HepG2 (cell line): ENCODE data around the gene TMED6. TPM values are rescaled to one million over a fixed set of nuclear protein-coding genes. Genes with fewer than 3 reads are reported as not detected.

Source experiments
- SOX13 ChIP-seq, 3 experiments: fragments of 450-650 bp in 1 of 3; sonication (generic) in 1 of 3; formaldehyde crosslinking in 1 of 3; IDR thresholded peaks in 2 of 3; conservative IDR thresholded peaks in 1 of 3; 2 replicates each; pipeline versions ENCODE4 v1.5.0 to v1.6.1; 2016 to 2020; ENCODE audit warnings: antibody characterized with exemption in 1 of 3, mild to moderate bottlenecking in 1 of 3, missing compliant biosample characterization in 1 of 3, missing genetic modification reagents in 1 of 3, moderate library complexity in 1 of 3
- SRSF4 ChIP-seq: fragments of 200-400 bp; formaldehyde crosslinking; IDR thresholded peaks from one replicate; pipeline ENCODE4 v1.6.1; 2018; ENCODE audit warnings: mild to moderate bottlenecking, low read depth, low read length, moderate library complexity; ENCODE audit not compliant: poor library complexity, severe bottlenecking
- TBX2 ChIP-seq: sonication (generic); formaldehyde crosslinking; IDR thresholded peaks from 2 replicates; pipeline ENCODE4 v1.5.0; 2020; ENCODE audit warnings: missing genetic modification reagents, mild to moderate bottlenecking, borderline replicate concordance
- TCF12 ChIP-seq, 2 experiments: fragments of 450-650 bp in 1 of 2; sonication (generic) in 1 of 2; formaldehyde crosslinking in 1 of 2; IDR thresholded peaks; 2 replicates each; pipeline versions ENCODE4 v1.6.1 to v1.8.0; 2017 to 2022; ENCODE audit warnings: antibody characterized with exemption in 1 of 2, mild to moderate bottlenecking in 1 of 2, missing genetic modification reagents in 1 of 2, moderate library complexity in 1 of 2
- ZFP90 ChIP-seq: sonication (generic); formaldehyde crosslinking; IDR thresholded peaks from 2 replicates; pipeline ENCODE4 v1.8.0; 2022; ENCODE audit warnings: missing genetic modification reagents, mild to moderate bottlenecking, inconsistent platforms, borderline replicate concordance
- ZNF138 ChIP-seq: sonication (generic); formaldehyde crosslinking; IDR thresholded peaks from 2 replicates; pipeline ENCODE4 v1.5.0; 2020; ENCODE audit warnings: mild to moderate bottlenecking, low read depth, missing genetic modification reagents
- ZNF280B ChIP-seq: sonication (generic); formaldehyde crosslinking; IDR thresholded peaks from 2 replicates; pipeline ENCODE4 v1.5.0; 2020; ENCODE audit warnings: missing genetic modification reagents, mild to moderate bottlenecking, borderline replicate concordance
- ZNF3 ChIP-seq: IDR thresholded peaks from 2 replicates; pipeline ENCODE4 v1.7.0; 2017; ENCODE audit warnings: inconsistent platforms
- ZNF432 ChIP-seq: sonication (generic); formaldehyde crosslinking; IDR thresholded peaks from 2 replicates; pipeline ENCODE4 v1.5.0; 2020; ENCODE audit warnings: missing genetic modification reagents, mild to moderate bottlenecking, borderline replicate concordance
- ZNF616 ChIP-seq: sonication (generic); formaldehyde crosslinking; IDR thresholded peaks from 2 replicates; pipeline ENCODE4 v1.5.0; 2020; ENCODE audit warnings: low read depth, mild to moderate bottlenecking, missing genetic modification reagents
- ZNF816 ChIP-seq: sonication (generic); formaldehyde crosslinking; IDR thresholded peaks from 2 replicates; pipeline ENCODE4 v1.8.0; 2022; ENCODE audit warnings: missing genetic modification reagents, mild to moderate bottlenecking, borderline replicate concordance
- polyA plus RNA-seq, 8 experiments: library from polyadenylated mRNA; depleted of rRNA in 3 of 8; stranded (reverse) in 7 of 8; unstranded in 1 of 8; fragments of >200 nt; fragmentation: Illumina TruSeq in 4 of 8; extraction: Trizol in 4 of 8; gene quantifications; 2 replicates each; pipeline versions ENCODE4 v1.2.1 to v1.2.3, GENCODE V29; 2011 to 2016; ENCODE audit warnings: low read depth in 4 of 8, missing spikeins in 1 of 8, mixed read lengths in 1 of 8; ENCODE audit not compliant: insufficient read depth in 1 of 8
- total RNA-seq, 5 experiments: library from RNA; depleted of rRNA; stranded (reverse); fragments of >200 nt; fragmentation: Illumina TruSeq; extraction: Trizol; gene quantifications; 2 replicates each; pipeline ENCODE4 v1.2.3, GENCODE V29; 2016; ENCODE audit warnings: low read depth in 1 of 5
- TF ChIP-seq, protein P1 (sequence below): sonication (generic); formaldehyde crosslinking; IDR thresholded peaks from 2 replicates; pipeline ENCODE4 v1.5.0; 2020; ENCODE audit warnings: mild to moderate bottlenecking, missing genetic modification reagents
- TF ChIP-seq, protein P2 (sequence below): sonication (generic); formaldehyde crosslinking; IDR thresholded peaks from 2 replicates; pipeline ENCODE4 v1.4.0; 2020; ENCODE audit warnings: mild to moderate bottlenecking, missing genetic modification reagents
- TF ChIP-seq, protein P3 (sequence below): sonication (generic); formaldehyde crosslinking; IDR thresholded peaks from 2 replicates; pipeline ENCODE4 v1.8.1; 2023; ENCODE audit warnings: mild to moderate bottlenecking, missing genetic modification reagents, borderline replicate concordance
- TF ChIP-seq, protein P4 (sequence below): sonication (generic); formaldehyde crosslinking; IDR thresholded peaks from 2 replicates; pipeline ENCODE4 v1.4.0; 2020; ENCODE audit warnings: missing genetic modification reagents

Gene TMED6
- total and polyA plus RNA-seq, 2 of the 13 experiments (the other 11 are each of a cell fraction or from before 2014, with no cell fraction given), result 9.8 to 14.4 TPM

GRCh38 chr16:69396187-69397061 is 44.8 kb upstream of the TMED6 start (continued):
- TF ChIP-seq, protein P1, sequence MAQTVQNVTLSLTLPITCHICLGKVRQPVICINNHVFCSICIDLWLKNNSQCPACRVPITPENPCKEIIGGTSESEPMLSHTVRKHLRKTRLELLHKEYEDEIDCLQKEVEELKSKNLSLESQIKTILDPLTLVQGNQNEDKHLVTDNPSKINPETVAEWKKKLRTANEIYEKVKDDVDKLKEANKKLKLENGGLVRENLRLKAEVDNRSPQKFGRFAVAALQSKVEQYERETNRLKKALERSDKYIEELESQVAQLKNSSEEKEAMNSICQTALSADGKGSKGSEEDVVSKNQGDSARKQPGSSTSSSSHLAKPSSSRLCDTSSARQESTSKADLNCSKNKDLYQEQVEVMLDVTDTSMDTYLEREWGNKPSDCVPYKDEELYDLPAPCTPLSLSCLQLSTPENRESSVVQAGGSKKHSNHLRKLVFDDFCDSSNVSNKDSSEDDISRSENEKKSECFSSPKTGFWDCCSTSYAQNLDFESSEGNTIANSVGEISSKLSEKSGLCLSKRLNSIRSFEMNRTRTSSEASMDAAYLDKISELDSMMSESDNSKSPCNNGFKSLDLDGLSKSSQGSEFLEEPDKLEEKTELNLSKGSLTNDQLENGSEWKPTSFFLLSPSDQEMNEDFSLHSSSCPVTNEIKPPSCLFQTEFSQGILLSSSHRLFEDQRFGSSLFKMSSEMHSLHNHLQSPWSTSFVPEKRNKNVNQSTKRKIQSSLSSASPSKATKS (CRISPR knock-in tag), result peak; percentile 54; the same call in 1 of the 2 replicates
- TF ChIP-seq, protein P2, sequence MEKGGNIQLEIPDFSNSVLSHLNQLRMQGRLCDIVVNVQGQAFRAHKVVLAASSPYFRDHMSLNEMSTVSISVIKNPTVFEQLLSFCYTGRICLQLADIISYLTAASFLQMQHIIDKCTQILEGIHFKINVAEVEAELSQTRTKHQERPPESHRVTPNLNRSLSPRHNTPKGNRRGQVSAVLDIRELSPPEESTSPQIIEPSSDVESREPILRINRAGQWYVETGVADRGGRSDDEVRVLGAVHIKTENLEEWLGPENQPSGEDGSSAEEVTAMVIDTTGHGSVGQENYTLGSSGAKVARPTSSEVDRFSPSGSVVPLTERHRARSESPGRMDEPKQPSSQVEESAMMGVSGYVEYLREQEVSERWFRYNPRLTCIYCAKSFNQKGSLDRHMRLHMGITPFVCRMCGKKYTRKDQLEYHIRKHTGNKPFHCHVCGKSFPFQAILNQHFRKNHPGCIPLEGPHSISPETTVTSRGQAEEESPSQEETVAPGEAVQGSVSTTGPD (CRISPR knock-in tag), result no peak
- TF ChIP-seq ZNF3 (peak; percentile 78), ZNF816 (peak; percentile 98), SRSF4 (no peak), TCF12 (IDR thresholded peaks at IDR 0.05) (no peak), TCF12 (CRISPR knock-in tag; IDR thresholded peaks at IDR 0.05) (peak; percentile 92; the same call in 1 of the 2 replicates), ZFP90 (CRISPR knock-in tag) (peak; percentile 80), ZNF432 (CRISPR knock-in tag) (no peak), ZNF280B (no peak), ZNF138 (no peak), TBX2 (CRISPR knock-in tag) (peak; percentile 96), ZNF616 (CRISPR knock-in tag) (no peak), SOX13 (IDR thresholded peaks at IDR 0.05) (peak; percentile 86), SOX13 (CRISPR knock-in tag; conservative IDR thresholded peaks at IDR 0.05 in 1 of 2, IDR thresholded peaks at IDR 0.05 in 1 of 2) (peak in 1 of 2 experiments; percentile 95; a peak in 2 of 4 replicates)
- TF ChIP-seq, protein P3, sequence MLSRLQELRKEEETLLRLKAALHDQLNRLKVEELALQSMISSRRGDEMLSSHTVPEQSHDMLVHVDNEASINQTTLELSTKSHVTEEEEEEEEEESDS (CRISPR knock-in tag), result no peak
- TF ChIP-seq, protein P4, sequence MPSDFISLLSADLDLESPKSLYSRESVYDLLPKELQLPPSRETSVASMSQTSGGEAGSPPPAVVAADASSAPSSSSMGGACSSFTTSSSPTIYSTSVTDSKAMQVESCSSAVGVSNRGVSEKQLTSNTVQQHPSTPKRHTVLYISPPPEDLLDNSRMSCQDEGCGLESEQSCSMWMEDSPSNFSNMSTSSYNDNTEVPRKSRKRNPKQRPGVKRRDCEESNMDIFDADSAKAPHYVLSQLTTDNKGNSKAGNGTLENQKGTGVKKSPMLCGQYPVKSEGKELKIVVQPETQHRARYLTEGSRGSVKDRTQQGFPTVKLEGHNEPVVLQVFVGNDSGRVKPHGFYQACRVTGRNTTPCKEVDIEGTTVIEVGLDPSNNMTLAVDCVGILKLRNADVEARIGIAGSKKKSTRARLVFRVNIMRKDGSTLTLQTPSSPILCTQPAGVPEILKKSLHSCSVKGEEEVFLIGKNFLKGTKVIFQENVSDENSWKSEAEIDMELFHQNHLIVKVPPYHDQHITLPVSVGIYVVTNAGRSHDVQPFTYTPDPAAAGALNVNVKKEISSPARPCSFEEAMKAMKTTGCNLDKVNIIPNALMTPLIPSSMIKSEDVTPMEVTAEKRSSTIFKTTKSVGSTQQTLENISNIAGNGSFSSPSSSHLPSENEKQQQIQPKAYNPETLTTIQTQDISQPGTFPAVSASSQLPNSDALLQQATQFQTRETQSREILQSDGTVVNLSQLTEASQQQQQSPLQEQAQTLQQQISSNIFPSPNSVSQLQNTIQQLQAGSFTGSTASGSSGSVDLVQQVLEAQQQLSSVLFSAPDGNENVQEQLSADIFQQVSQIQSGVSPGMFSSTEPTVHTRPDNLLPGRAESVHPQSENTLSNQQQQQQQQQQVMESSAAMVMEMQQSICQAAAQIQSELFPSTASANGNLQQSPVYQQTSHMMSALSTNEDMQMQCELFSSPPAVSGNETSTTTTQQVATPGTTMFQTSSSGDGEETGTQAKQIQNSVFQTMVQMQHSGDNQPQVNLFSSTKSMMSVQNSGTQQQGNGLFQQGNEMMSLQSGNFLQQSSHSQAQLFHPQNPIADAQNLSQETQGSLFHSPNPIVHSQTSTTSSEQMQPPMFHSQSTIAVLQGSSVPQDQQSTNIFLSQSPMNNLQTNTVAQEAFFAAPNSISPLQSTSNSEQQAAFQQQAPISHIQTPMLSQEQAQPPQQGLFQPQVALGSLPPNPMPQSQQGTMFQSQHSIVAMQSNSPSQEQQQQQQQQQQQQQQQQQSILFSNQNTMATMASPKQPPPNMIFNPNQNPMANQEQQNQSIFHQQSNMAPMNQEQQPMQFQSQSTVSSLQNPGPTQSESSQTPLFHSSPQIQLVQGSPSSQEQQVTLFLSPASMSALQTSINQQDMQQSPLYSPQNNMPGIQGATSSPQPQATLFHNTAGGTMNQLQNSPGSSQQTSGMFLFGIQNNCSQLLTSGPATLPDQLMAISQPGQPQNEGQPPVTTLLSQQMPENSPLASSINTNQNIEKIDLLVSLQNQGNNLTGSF, result no peak
